Measurements from ENCODE around the gene DNAJA3.

- TF ChIP-seq POLR2AphosphoS5 (IDR thresholded peaks at IDR 0.05) (no peak), CTCF (IDR thresholded peaks at IDR 0.05) (no peak)
These were observed 42.2 kb downstream of the DNAJA3 start for GRCh38 chr16:4467916-4468315.
